Measurements from ENCODE around the gene VAMP8.
"Not testable (repeated sequence)": the region's sequence is repeated elsewhere in the genome, so short reads cannot be mapped to it uniquely, and the experiment has no call there.

Gene VAMP8

GRCh38 chr2:85577386-85578242 lies at the start of gene VAMP8:
Gene VAMP8, plus strand, starts transcription at chr2:85577586. Its CDS starts 61 bp downstream, at chr2:85577647.
- DNase-seq, result no peak

- DNase-seq, result no peak
These were observed 49.6 kb upstream of the VAMP8 start for GRCh38 chr2:85527787-85528186.

GRCh38 chr2:85528355-85528754 lies 49.0 kb upstream of the VAMP8 start:
- DNase-seq, result no peak

GRCh38 chr2:85529809-85530208 lies 47.6 kb upstream of the VAMP8 start:
- no peak for DNase-seq

GRCh38 chr2:85531589-85531988 lies 45.8 kb upstream of the VAMP8 start:
- DNase-seq, result no peak

- DNase-seq, result no peak
These were observed 43.3 kb upstream of the VAMP8 start for GRCh38 chr2:85534099-85534498.

- DNase-seq, result no peak
These were observed 42.5 kb upstream of the VAMP8 start for GRCh38 chr2:85534881-85535280.

GRCh38 chr2:85536479-85536878 lies 40.9 kb upstream of the VAMP8 start:
- peak; percentile 83 for DNase-seq

- DNase-seq, result peak; percentile 33
These were observed 39.5 kb upstream of the VAMP8 start for GRCh38 chr2:85537600-85538506.

GRCh38 chr2:85538507-85539360 lies 38.7 kb upstream of the VAMP8 start, which contains the start of gene MAT2A:
Gene MAT2A, plus strand, starts transcription at chr2:85539168. Its CDS starts 120 bp downstream, at chr2:85539288.
- DNase-seq, result peak; percentile 94

GRCh38 chr2:85539361-85540132 lies 37.8 kb upstream of the VAMP8 start:
- DNase-seq, result peak; percentile 68

GRCh38 chr2:85540133-85540648 lies 37.2 kb upstream of the VAMP8 start:
- no peak for DNase-seq

- DNase-seq, result no peak
These were observed 36.1 kb upstream of the VAMP8 start for GRCh38 chr2:85541262-85541661.

GRCh38 chr2:85541753-85542457 lies 35.5 kb upstream of the VAMP8 start:
- no peak for DNase-seq

GRCh38 chr2:85542777-85543176 lies 34.6 kb upstream of the VAMP8 start:
- DNase-seq, result no peak

GRCh38 chr2:85544254-85544691 lies 33.1 kb upstream of the VAMP8 start:
- DNase-seq, result not testable (repeated sequence)

GRCh38 chr2:85544915-85545779 lies 32.2 kb upstream of the VAMP8 start:
- not testable (repeated sequence) for DNase-seq

- DNase-seq, result no peak
These were observed 31.6 kb upstream of the VAMP8 start for GRCh38 chr2:85545780-85546240.

GRCh38 chr2:85547089-85547858 lies 30.1 kb upstream of the VAMP8 start:
- DNase-seq, result no peak

Measured in fibroblast of skin of right quadriceps (primary cell).